ENCODE measurements around the gene CSHL1.

DNA sequence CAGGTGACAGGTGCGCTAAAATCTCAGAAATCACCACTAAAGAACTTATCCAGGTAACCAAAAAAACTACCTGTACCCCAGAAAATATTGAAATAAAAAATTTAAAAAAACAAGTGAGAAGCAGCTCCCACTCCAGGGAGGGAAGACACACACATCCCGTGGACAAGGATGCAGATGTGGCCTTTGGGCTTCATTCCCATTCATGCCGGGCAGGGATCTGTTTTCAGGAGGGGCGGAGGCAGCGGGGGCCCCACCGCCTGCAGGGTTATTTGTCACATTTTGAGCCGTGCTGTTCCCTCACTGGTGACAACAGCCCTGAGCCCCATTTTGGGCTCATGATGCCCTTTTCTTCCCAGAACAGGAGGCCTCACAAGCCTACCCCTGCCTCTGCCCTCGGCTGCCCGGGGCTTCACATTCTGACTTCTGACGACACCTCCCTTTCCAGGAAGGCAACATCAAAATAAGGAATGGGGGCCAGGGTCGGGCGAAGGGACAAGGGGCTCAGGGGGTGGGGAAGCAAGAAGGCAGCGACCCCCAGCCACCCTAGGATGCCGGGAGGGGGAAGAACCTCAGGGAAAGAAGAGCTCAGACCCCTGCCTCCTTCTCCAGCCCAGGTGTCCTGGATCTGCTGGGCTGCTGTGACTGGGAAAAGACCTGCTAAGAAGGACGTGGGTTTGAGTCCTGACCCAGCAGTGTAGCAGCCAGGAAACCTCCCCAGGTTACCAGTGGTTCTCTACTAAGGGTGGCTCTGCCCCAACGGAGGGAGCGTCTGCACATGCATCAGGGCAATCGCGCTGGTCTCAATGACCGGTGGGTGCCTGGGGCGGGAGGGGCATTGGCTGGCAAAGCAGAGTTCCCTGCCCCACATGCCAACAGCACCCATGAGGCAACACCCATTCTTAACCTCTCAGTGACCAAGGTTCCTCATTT lies 23.4 kb upstream of the CSHL1 start:
- TF ChIP-seq EZH2 (IDR thresholded peaks at IDR 0.05) (no peak), POLR2AphosphoS5 (IDR thresholded peaks at IDR 0.05; ENCODE audit: borderline replicate concordance, low read depth, low read length) (no peak)

Data from SK-N-MC (cell line).